ENCODE measurements around the gene GALNS. TPM values are rescaled to one million over a fixed set of nuclear protein-coding genes. Genes with fewer than 3 reads are reported as not detected.

Gene GALNS
- total and polyA plus RNA-seq, 3 donors from 2014 or later = 55.9 to 94.4 (median 65.3) TPM

- no peak for DNase-seq
- no peak for TF ChIP-seq POLR2A (IDR thresholded peaks at IDR 0.05)
- TF ChIP-seq CTCF (IDR thresholded peaks at IDR 0.05) = no peak
- Histone ChIP-seq H3K4me1 (no peaks in the 10 kb centered on the region), H3K27ac (no peak overlapping the region), H3K27me3 (no peaks in the 10 kb centered on the region), H3K9me3 (no peaks in the 10 kb centered on the region), H3K36me3 (ENCODE audit: low read depth, missing control alignments) (no peaks in the 10 kb centered on the region), H3K4me3 (no peak overlapping the region)
- 94 to 100% methylated on average over 1 to 30 of the region's 33 CpGs for whole genome bisulfite sequencing, 2 donors
- intact Hi-C loops (cut with DNase I; ENCODE audit: low total_unique reads) = no loop called here
These were observed 20.3 kb upstream of the GALNS start for GRCh38 chr16:88876942-88877526.

GRCh38 chr16:88875703-88876234, 19.0 kb upstream of the GALNS start:
- no peak overlapping the region for H3K4me3 ChIP-seq
- intact Hi-C loops (cut with DNase I; ENCODE audit: low total_unique reads) = no loop called here
- DNase-seq = no peak
- TF ChIP-seq CTCF (IDR thresholded peaks at IDR 0.05) (no peak), POLR2A (IDR thresholded peaks at IDR 0.05) (no peak)
- H3K36me3 ChIP-seq (ENCODE audit: low read depth, missing control alignments) = no peaks in the 10 kb centered on the region
- no peaks in the 10 kb centered on the region for H3K27me3 ChIP-seq
- H3K4me1 ChIP-seq = peaks cover 4% of the 10 kb centered on the region
- WGBS, 2 donors = 91 to 94% methylated on average over 22 of the region's 22 CpGs
- no peaks in the 10 kb centered on the region for H3K9me3 ChIP-seq
- H3K27ac ChIP-seq = no peak overlapping the region

- intact Hi-C loops (cut with DNase I; ENCODE audit: low total_unique reads) = no loop called here
- Histone ChIP-seq H3K27me3 (no peaks in the 10 kb centered on the region), H3K27ac (no peak overlapping the region), H3K36me3 (ENCODE audit: low read depth, missing control alignments) (no peaks in the 10 kb centered on the region), H3K4me1 (peaks cover 4% of the 10 kb centered on the region), H3K9me3 (no peaks in the 10 kb centered on the region), H3K4me3 (no peak overlapping the region)
- TF ChIP-seq CTCF (IDR thresholded peaks at IDR 0.05) (no peak), POLR2A (IDR thresholded peaks at IDR 0.05) (no peak)
- DNase-seq = no peak
- 90 to 91% methylated on average over 34 of the region's 34 CpGs for WGBS, 2 donors
These were observed 18.3 kb upstream of the GALNS start for GRCh38 chr16:88874938-88875599.

- Histone ChIP-seq H3K27me3 (no peaks in the 10 kb centered on the region), H3K9me3 (no peaks in the 10 kb centered on the region), H3K4me1 (peaks cover 4% of the 10 kb centered on the region), H3K4me3 (no peak overlapping the region), H3K36me3 (ENCODE audit: low read depth, missing control alignments) (no peaks in the 10 kb centered on the region), H3K27ac (no peak overlapping the region)
- whole genome bisulfite sequencing, 2 donors = 85 to 86% methylated on average over 16 to 25 of the region's 25 CpGs
- TF ChIP-seq POLR2A (IDR thresholded peaks at IDR 0.05) (no peak), CTCF (IDR thresholded peaks at IDR 0.05) (no peak)
- intact Hi-C loops (cut with DNase I; ENCODE audit: low total_unique reads) = no loop called here
- DNase-seq = no peak
These were observed 16.0 kb upstream of the GALNS start for GRCh38 chr16:88872650-88873331.
